PFSK-1 (cell line): ENCODE results near the gene ZNF511.

Experiments used
- FOXP2 ChIP-seq: optimal IDR thresholded peaks from 2 replicates; pipeline ENCODE3; 2011; ENCODE audit warnings: borderline replicate concordance, control low read depth, inconsistent platforms; ENCODE audit not compliant: insufficient read depth; ENCODE audit errors: extremely low read length, extremely low read depth
- POLR2AphosphoS5 ChIP-seq: IDR thresholded peaks from 2 replicates; pipeline ENCODE4 v1.6.1; 2012; ENCODE audit warnings: low read depth, mild to moderate bottlenecking, control low read depth, low read length, moderate library complexity
- SIN3A ChIP-seq: IDR thresholded peaks from 2 replicates; pipeline ENCODE4 v1.6.1; 2012; ENCODE audit warnings: mild to moderate bottlenecking, low read length, moderate library complexity, borderline replicate concordance; ENCODE audit not compliant: insufficient read depth
- TAF1 ChIP-seq: IDR thresholded peaks from 2 replicates; pipeline ENCODE4 v1.6.1; 2012; ENCODE audit warnings: low read length, control low read depth, borderline replicate concordance; ENCODE audit not compliant: insufficient read depth
- TF ChIP-seq, protein P1 (sequence below), 2 experiments: IDR thresholded peaks; 2 replicates each; pipeline versions ENCODE4 v1.6.1 to v1.8.0; 2011 to 2012; ENCODE audit warnings: low read depth in 2 of 2, low read length in 2 of 2, control low read depth in 1 of 2, inconsistent platforms in 1 of 2, mild to moderate bottlenecking in 1 of 2, moderate library complexity in 1 of 2; ENCODE audit not compliant: insufficient read depth in 1 of 2

ZNF511 gene

DNA sequence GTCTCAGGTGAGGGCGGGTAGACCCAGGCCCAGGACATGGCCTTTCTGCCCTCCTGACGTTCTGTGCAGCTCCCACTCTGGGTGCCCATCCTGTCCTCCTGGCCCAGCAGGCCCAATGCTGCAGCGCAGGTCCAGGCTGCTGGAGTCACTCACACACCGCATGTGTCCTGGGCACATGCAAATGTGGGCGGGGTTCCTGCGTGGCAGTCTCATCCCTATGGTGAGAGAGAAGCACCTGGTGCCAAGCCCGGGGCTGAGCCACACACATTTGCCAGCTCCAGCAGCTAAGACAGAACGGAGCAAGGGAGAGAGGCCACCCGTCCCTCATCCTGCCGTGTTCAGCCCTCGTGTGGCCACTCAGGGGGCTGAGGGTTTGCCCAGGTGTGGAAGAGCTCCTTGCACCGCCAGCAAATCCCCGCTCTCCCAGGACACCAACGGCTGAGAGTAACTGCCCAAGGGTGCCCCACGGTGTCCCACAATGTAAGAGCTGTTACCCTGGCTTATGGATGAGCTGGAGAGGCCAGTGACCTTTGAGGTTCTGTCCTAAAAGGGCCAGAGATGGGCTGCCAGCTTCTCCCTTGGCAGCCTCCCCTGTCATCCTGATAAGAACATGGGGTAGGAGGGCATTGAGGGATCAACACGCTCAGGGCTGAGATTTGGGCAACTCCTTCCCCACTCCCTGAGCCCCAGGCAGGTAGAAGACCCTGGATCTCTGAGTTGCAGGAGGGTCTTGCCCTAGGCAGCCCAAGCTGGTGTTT, 44.7 kb downstream of the ZNF511 start:
- TF ChIP-seq FOXP2 (no peak), POLR2AphosphoS5 (no peak), SIN3A (no peak), TAF1 (no peak)
- TF ChIP-seq, protein P1, sequence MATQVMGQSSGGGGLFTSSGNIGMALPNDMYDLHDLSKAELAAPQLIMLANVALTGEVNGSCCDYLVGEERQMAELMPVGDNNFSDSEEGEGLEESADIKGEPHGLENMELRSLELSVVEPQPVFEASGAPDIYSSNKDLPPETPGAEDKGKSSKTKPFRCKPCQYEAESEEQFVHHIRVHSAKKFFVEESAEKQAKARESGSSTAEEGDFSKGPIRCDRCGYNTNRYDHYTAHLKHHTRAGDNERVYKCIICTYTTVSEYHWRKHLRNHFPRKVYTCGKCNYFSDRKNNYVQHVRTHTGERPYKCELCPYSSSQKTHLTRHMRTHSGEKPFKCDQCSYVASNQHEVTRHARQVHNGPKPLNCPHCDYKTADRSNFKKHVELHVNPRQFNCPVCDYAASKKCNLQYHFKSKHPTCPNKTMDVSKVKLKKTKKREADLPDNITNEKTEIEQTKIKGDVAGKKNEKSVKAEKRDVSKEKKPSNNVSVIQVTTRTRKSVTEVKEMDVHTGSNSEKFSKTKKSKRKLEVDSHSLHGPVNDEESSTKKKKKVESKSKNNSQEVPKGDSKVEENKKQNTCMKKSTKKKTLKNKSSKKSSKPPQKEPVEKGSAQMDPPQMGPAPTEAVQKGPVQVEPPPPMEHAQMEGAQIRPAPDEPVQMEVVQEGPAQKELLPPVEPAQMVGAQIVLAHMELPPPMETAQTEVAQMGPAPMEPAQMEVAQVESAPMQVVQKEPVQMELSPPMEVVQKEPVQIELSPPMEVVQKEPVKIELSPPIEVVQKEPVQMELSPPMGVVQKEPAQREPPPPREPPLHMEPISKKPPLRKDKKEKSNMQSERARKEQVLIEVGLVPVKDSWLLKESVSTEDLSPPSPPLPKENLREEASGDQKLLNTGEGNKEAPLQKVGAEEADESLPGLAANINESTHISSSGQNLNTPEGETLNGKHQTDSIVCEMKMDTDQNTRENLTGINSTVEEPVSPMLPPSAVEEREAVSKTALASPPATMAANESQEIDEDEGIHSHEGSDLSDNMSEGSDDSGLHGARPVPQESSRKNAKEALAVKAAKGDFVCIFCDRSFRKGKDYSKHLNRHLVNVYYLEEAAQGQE (IDR thresholded peaks at IDR 0.05; ENCODE audit: insufficient read depth in 1 of 2, low read depth in 2 of 2, low read length in 2 of 2) = no peak

DNA sequence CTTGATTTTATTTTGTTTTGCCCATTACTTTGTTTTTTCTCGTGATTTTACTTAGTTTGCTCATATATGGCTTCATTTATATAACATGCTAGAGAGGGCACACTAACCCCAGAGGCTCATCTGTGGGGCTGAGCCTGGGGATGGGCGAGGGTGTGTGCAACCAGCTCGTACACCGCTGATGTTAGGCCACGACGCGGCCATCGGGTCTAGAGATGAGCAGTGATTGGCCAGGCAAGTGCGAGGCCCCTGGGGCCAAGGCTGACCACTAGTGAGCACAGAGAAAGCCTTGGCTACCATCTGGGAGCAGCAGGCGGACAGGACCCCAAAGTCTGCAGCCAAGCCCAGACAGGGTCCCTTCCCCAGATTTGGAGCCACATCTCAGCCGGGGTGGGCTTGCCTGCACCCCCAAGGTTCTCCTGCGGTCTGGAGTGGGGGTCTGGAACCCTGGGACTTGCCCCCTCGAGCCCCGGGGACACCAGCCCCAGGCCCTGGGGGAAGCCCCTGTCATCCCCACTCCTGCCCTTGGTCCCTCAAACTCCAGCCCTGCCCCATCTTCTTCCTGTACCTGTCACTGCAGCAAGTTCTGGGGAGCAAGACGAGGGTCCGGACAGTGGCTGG, 45.4 kb downstream of the ZNF511 start:
- no peak for TF ChIP-seq POLR2AphosphoS5
- TF ChIP-seq FOXP2 = no peak
- TF ChIP-seq, protein P1 (IDR thresholded peaks at IDR 0.05; ENCODE audit: insufficient read depth in 1 of 2, low read depth in 2 of 2, low read length in 2 of 2) = no peak
- TF ChIP-seq TAF1 = no peak
- no peak for TF ChIP-seq SIN3A

DNA sequence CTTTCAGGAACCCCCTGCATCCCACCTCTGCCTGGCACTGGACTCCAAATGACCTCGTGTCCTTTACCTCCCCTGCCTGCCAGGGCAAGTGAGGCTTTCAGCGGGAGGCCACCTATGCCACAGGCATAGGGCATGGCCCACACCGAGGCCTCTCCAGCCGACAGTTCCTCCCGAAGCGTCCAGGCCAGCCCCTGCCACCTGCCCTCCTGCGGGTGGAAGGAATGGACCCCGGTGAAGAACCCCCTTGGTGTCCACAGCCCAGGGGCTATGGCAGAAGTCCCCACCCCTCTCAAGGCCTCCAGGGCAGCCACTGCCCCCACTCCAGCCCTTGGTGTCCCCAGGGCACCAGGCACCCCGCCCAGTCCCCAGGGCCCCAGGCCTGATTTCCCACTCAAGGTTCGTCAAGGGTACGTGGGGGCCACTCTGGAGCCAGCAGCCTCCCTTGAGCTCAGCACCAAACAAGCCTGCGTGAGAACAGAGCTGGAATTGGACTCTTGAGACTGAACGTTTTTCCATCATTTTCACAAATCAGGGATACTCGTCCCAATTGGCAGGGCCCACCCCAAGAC, 46.0 kb downstream of the ZNF511 start:
- TF ChIP-seq FOXP2 (no peak), TAF1 (no peak), POLR2AphosphoS5 (no peak), SIN3A (no peak)
- TF ChIP-seq, protein P1 (IDR thresholded peaks at IDR 0.05; ENCODE audit: insufficient read depth in 1 of 2, low read depth in 2 of 2, low read length in 2 of 2) = no peak

DNA sequence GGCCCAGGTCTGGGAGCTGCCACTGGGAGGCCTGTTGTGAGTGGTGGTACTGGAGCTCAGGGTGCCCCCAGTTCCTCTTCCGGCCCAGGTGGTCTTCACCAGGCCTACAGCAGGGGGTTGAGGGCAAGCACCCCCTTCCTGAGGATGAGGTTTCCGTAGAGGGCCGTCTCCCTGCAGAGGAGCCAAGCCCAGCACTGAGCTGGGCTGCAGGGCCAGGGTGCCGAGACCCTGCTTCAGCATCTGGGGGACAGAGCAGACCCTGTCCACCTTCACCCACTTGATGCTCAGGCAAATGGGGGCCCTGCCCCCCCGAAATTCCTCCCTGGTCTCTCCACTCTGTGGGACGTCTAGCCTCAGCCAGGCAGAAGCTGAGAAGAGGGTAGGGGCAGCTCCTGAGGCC, 46.6 kb downstream of the ZNF511 start:
- TF ChIP-seq FOXP2 (no peak), POLR2AphosphoS5 (no peak), TAF1 (no peak), SIN3A (no peak)
- TF ChIP-seq, protein P1 (IDR thresholded peaks at IDR 0.05; ENCODE audit: insufficient read depth in 1 of 2, low read depth in 2 of 2, low read length in 2 of 2) = no peak
